ENCODE results near the gene CXCR6. TPM values are rescaled to one million over a fixed set of nuclear protein-coding genes. Genes with fewer than 3 reads are reported as not detected.

Gene CXCR6
- polyA plus RNA-seq (2013, experiment 1 of 2): not detected
- not detected for polyA plus RNA-seq (2013, experiment 2 of 2)

DNA sequence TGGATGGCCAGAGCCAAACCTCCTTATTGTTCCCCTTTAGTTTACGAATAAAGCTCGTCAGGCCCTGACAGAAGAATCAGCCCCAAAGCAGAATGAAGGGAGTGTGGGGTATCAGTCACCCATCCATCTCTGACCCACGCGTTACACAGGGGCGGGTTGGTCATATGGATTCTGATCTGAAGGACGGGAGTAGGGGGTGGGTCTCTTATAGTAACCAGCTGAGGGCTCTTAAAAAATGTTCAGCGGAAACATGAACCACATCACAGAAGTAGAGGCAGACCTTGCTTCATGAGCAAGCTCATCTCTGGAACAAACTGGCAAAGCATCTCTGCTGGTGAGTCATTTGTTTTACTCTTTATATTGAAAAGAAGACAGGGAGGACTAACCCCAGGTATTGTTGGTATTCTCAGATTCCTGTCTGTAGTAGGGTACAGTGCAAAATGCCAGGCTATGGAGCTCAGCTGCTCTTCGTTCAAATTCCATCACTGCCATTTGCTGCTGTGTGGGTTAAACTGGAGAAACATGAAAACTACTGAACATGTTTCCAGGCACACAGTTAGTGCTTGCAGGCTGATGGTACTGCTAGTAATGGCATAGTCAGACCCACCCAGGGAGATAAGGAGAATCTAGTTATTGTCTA, at the start of gene CXCR6:
Gene CXCR6, plus strand, starts transcription at position 258 of the 640 bp plus-strand sequence. CDS start 3,018 bp downstream, outside the sequence.
- peaks cover 32% of the 10 kb centered on the region for H3K36me3 ChIP-seq (ENCODE audit: insufficient read depth, low read length)
- H3K27ac ChIP-seq (ENCODE audit: low read depth, low read length): no peak within 1 kb of the TSS
- WGBS: 94% methylated on average over 8 of the region's 8 CpGs

DNA sequence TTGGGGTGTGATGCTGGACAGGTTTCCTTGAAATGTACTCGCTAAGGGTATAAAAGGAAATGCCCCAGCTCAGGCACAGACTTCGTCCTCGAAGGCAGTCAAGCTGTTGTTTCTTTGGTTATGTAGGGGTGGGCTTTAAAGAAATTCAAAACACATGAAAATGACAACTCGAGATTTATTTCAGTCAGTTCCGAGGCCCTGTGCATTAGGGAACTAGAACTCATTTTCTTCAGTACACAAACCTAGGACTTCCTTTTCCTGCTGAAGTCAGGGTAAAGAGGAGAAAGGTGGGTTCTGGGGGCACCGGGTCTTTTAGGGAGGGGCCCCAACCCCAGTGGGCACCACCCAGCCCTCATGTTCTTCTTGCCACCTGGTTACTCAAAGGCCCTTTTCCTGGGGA, 49.2 kb upstream of the CXCR6 start:
- Histone ChIP-seq H3K27me3 (ENCODE audit: insufficient read depth, low read length) (no peaks in the 10 kb centered on the region), H3K4me1 (ENCODE audit: insufficient read depth, low read length) (no peaks in the 10 kb centered on the region), H3K9me3 (ENCODE audit: insufficient read depth, low read depth, low read length) (no peaks in the 10 kb centered on the region), H3K4me3 (ENCODE audit: low read length) (no peak overlapping the region), H3K36me3 (ENCODE audit: insufficient read depth, low read length) (no peaks in the 10 kb centered on the region), H3K27ac (ENCODE audit: low read depth, low read length) (no peak overlapping the region), H3K9ac (ENCODE audit: low read depth, low read length) (no peak overlapping the region)
- WGBS: 95% methylated on average over 6 of the region's 6 CpGs

More for the DNA sequence above, at the start of gene CXCR6:
- Histone ChIP-seq H3K9ac (ENCODE audit: low read depth, low read length) (no peak within 1 kb of the TSS), H3K4me3 (ENCODE audit: low read length) (no peak within 1 kb of the TSS), H3K27me3 (ENCODE audit: insufficient read depth, low read length) (no peaks in the 10 kb centered on the region), H3K4me1 (ENCODE audit: insufficient read depth, low read length) (peaks cover 8% of the 10 kb centered on the region; the same call in 1 of the 2 replicates), H3K9me3 (ENCODE audit: insufficient read depth, low read depth, low read length) (no peaks in the 10 kb centered on the region)

DNA sequence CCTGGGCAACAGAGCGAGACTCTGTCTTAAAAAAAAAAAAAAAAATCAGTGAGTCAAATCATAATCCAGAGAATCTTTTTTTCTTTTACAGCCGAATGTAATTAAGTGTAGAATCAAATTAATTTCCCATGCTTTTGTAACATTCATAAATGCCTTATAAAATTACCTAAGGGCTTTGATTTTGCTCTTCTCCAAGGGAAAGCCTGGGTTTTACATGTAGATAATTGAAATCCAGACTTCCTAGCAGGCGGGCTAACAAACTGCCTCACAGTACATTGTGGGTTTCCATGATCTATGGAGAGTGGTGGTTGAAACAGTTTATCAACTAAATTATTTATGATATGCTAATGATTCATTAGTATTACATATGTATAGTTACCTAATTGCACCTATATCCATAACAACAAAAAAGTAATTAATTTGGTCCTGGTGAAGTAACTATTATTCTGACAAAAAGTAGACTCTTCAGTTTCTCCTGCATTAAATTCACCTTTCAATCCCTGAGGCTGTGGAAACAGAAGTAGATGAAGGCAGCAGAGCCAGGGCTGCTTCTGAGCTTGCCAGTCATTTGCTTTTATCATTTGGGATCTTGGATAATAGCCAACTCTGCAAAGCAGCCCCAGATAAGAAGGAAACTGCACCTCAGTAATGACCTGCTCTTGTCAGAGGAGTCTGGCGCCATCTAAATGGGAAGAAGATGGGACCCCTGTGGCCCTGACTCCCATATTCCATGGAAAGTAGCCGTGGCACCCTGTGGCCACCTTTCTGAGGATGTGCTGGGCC, 47.4 kb upstream of the CXCR6 start:
- H3K36me3 ChIP-seq (ENCODE audit: insufficient read depth, low read length): no peaks in the 10 kb centered on the region
- no peaks in the 10 kb centered on the region for H3K4me1 ChIP-seq (ENCODE audit: insufficient read depth, low read length)
- no peak overlapping the region for H3K27ac ChIP-seq (ENCODE audit: low read depth, low read length)
- H3K9ac ChIP-seq (ENCODE audit: low read depth, low read length): no peak overlapping the region
- H3K4me3 ChIP-seq (ENCODE audit: low read length): no peak overlapping the region
- H3K9me3 ChIP-seq (ENCODE audit: insufficient read depth, low read depth, low read length): no peaks in the 10 kb centered on the region
- 95% methylated on average over 3 of the region's 5 CpGs for WGBS
- H3K27me3 ChIP-seq (ENCODE audit: insufficient read depth, low read length): no peaks in the 10 kb centered on the region

DNA sequence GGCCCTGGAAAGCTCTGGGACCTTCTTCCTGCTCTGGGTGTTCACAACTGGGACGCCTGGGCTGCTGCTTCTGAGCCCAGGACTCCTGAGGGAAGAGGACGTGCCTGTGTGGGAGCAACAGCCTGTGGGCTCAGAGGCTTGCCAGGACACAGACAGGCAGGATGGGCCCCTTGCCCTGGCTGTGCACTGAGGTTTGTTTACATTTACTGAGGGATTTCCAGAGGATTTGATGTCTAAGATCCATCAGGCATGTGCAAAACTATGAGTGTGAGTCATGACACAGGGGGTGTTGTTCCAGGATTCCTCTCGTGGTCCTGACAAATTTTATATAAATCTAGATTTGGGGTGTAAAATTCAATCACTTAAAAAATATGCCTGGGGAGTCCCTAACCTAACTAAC, 46.3 kb upstream of the CXCR6 start:
- no peak overlapping the region for H3K4me3 ChIP-seq (ENCODE audit: low read length)
- H3K9ac ChIP-seq (ENCODE audit: low read depth, low read length): no peak overlapping the region
- no peaks in the 10 kb centered on the region for H3K36me3 ChIP-seq (ENCODE audit: insufficient read depth, low read length)
- 88% methylated on average over 3 of the region's 3 CpGs for WGBS
- H3K27ac ChIP-seq (ENCODE audit: low read depth, low read length): no peak overlapping the region
- no peaks in the 10 kb centered on the region for H3K27me3 ChIP-seq (ENCODE audit: insufficient read depth, low read length)
- H3K9me3 ChIP-seq (ENCODE audit: insufficient read depth, low read depth, low read length): no peaks in the 10 kb centered on the region
- H3K4me1 ChIP-seq (ENCODE audit: insufficient read depth, low read length): no peaks in the 10 kb centered on the region

DNA sequence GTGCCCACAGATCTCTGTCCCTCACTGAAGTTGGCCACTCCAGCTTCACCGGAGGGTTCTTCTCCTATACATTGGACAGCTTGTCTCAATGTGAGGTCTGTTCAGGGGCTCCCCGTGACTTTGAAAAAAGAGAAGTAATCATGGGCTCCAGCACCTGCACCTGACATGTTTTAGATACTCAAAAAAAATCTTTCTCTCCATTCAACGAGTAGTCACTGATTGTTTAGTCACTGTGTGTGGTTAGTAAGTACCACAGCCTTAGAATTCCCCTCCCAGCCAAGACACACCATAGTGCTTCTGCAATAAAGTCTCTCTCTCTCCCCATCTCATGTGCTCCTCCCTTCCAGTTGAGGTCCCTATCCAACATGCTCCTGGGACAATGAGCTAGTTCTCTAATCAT, 38.3 kb upstream of the CXCR6 start:
- no peak overlapping the region for H3K27ac ChIP-seq (ENCODE audit: low read depth, low read length)
- no peaks in the 10 kb centered on the region for H3K27me3 ChIP-seq (ENCODE audit: insufficient read depth, low read length)
- H3K4me3 ChIP-seq (ENCODE audit: low read length): no peak overlapping the region
- no peaks in the 10 kb centered on the region for H3K36me3 ChIP-seq (ENCODE audit: insufficient read depth, low read length)
- WGBS: 91% methylated on average over 2 of the region's 3 CpGs
- no peaks in the 10 kb centered on the region for H3K9me3 ChIP-seq (ENCODE audit: insufficient read depth, low read depth, low read length)
- H3K4me1 ChIP-seq (ENCODE audit: insufficient read depth, low read length): no peaks in the 10 kb centered on the region
- H3K9ac ChIP-seq (ENCODE audit: low read depth, low read length): no peak overlapping the region

DNA sequence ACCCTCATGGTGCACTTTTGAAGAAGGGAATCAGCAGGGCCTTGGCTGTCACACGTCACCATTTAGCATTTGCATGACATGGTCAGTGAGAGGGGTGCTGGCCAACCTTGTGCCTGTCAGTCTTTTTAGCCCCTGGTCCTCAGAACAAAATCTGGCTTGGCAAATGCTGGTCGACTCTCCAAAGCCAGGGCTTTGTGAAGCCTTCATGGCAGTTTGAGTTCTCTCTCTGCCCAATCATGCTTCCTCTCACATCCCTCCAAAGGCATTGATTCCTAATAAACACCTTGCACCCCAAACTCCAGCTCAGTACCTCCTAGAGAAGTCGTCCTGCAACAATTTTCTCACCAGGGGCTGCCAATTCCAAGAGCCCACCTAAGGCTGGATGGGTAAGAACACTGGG, 37.5 kb upstream of the CXCR6 start:
- no peak overlapping the region for H3K27ac ChIP-seq (ENCODE audit: low read depth, low read length)

DNA sequence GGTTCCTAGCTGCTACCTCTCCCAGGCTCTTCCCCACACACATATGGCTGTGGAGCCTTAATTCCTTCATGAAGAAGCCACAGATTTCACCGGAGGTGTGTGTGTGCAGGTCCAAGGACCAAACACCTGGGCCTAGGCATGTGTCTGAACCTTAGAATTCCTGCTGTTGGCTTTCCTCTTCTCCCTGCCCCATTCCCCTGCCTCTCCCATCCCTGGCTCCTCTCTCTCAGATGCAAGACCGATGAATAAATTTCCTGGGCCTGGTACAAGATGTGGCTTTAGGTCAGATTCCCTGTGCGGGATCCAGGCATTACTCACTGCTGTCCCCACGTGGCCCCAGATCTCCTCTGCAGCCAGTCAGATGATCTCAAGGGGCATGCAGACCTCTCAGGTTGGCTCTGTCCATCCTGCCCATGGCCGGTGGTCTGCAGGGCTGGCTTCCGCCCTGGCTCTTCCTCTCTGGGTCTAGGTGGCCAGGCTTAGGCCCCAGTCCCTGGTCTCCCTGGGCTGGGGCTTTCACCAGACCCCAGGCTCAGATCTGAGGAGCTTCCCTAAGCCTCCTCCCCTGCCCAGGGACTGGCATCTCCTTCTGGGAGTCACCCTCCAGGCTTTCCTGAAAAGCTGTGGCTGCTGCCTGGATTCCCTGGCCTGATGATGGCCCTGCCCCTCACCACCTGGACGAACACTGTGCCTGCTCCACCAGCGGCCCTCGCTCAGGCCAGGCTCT, 36.4 kb upstream of the CXCR6 start:
- no peak overlapping the region for H3K9ac ChIP-seq (ENCODE audit: low read depth, low read length)
- H3K4me1 ChIP-seq (ENCODE audit: insufficient read depth, low read length): no peaks in the 10 kb centered on the region

More for the DNA sequence above, 37.5 kb upstream of the CXCR6 start:
- Histone ChIP-seq H3K9me3 (ENCODE audit: insufficient read depth, low read depth, low read length) (no peaks in the 10 kb centered on the region), H3K27me3 (ENCODE audit: insufficient read depth, low read length) (no peaks in the 10 kb centered on the region), H3K4me3 (ENCODE audit: low read length) (no peak overlapping the region), H3K9ac (ENCODE audit: low read depth, low read length) (no peak overlapping the region), H3K36me3 (ENCODE audit: insufficient read depth, low read length) (no peaks in the 10 kb centered on the region), H3K4me1 (ENCODE audit: insufficient read depth, low read length) (no peaks in the 10 kb centered on the region)
- WGBS: 79% methylated on average over 3 of the region's 3 CpGs

DNA sequence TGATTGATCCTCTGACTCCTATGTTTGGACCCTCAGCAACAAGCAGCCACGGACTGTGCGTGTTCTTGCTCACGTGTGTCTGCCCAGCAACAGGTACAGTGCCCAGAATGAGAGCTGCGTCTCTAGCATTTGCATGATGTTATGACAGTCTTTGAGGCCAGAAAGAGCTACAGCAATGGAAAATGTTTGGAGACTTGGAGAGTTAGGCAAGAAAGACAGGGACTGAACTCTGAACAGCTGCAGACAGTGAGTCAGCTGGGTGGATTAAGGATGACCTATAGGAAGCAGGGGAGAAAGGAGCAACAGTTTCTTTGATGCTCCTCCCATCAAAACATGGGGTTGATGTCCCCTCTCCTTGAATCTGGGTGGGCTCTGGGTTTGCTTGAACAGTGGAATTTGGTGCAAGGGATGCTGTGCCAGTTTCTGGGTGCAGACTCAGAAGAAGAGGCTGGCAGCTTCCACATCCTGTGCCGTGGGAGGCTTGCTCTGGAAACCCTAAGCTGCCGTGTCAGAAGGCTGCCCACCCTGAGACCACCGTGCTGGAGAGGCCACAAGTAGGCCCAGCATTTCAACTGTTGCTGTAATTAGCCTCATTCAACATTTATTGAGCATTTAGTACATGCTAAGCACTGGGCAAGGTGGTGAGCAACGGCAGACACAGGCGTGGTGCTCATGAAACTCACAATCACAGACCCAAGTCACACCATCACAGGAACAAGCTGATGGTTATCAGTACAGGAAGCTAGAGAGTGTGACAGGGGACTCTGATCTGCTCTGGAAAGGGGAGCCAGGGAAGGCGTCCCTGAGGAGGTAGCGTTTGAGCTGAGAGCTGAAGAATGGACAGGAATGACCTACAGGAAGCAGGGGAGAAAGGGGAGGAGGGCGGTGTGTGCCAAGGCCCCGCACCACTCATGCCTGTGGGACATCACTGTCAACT, 35.2 kb upstream of the CXCR6 start:
- Histone ChIP-seq H3K27me3 (ENCODE audit: insufficient read depth, low read length) (no peaks in the 10 kb centered on the region), H3K27ac (ENCODE audit: low read depth, low read length) (no peak overlapping the region), H3K36me3 (ENCODE audit: insufficient read depth, low read length) (no peaks in the 10 kb centered on the region), H3K4me3 (ENCODE audit: low read length) (no peak overlapping the region), H3K9me3 (ENCODE audit: insufficient read depth, low read depth, low read length) (no peaks in the 10 kb centered on the region), H3K4me1 (ENCODE audit: insufficient read depth, low read length) (no peaks in the 10 kb centered on the region), H3K9ac (ENCODE audit: low read depth, low read length) (no peak overlapping the region)
- WGBS: 92% methylated on average over 13 of the region's 13 CpGs

More for the DNA sequence above, 36.4 kb upstream of the CXCR6 start:
- Histone ChIP-seq H3K4me3 (ENCODE audit: low read length) (no peak overlapping the region), H3K9me3 (ENCODE audit: insufficient read depth, low read depth, low read length) (no peaks in the 10 kb centered on the region), H3K27me3 (ENCODE audit: insufficient read depth, low read length) (no peaks in the 10 kb centered on the region), H3K36me3 (ENCODE audit: insufficient read depth, low read length) (no peaks in the 10 kb centered on the region), H3K27ac (ENCODE audit: low read depth, low read length) (no peak overlapping the region)
- WGBS: 73% methylated on average over 9 of the region's 9 CpGs

DNA sequence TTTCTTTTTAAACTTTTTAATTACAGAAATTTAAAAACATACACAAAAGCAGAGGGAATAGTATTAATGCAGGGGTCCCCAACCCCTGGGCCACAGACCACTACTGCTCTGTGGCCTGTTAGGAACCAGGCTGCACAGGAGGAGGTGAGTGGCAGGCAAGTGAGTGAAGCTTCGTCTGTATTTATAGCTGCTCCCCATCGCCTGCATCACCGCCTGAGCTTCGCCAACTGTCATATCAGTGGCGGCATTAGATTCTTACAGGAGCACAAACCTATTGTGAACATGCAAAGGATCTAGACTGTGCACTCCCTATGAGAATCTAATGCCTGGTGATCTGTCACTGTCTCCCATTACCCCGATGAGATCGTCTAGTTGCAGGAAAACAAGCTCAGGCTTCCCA, 34.5 kb upstream of the CXCR6 start:
- no peak overlapping the region for H3K4me3 ChIP-seq (ENCODE audit: low read length)
- H3K9ac ChIP-seq (ENCODE audit: low read depth, low read length): no peak overlapping the region
- H3K27ac ChIP-seq (ENCODE audit: low read depth, low read length): no peak overlapping the region
- 92% methylated on average over 7 of the region's 7 CpGs for WGBS
- H3K4me1 ChIP-seq (ENCODE audit: insufficient read depth, low read length): no peaks in the 10 kb centered on the region
- H3K9me3 ChIP-seq (ENCODE audit: insufficient read depth, low read depth, low read length): no peaks in the 10 kb centered on the region
- no peaks in the 10 kb centered on the region for H3K36me3 ChIP-seq (ENCODE audit: insufficient read depth, low read length)
- H3K27me3 ChIP-seq (ENCODE audit: insufficient read depth, low read length): no peaks in the 10 kb centered on the region

DNA sequence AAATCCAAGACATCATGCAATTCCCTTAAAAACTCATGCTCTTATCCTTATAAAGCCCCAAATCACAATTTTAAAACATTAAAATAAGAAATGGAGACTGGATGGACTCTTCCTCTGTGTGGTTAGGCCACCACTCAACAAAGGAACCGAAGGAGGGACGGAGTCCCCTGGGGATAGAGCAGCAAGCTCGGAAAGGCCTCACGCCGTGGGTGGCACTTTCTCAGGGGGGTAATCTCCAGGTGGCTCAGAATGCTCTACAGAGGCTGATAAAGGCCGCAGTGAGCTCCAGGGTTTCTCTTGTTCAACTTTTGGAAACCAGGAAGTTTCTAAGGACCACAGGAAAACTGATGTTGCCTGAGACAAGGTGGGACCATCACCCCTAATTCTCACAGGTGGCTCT, 33.7 kb upstream of the CXCR6 start:
- Histone ChIP-seq H3K27ac (ENCODE audit: low read depth, low read length) (no peak overlapping the region), H3K4me3 (ENCODE audit: low read length) (no peak overlapping the region), H3K9me3 (ENCODE audit: insufficient read depth, low read depth, low read length) (no peaks in the 10 kb centered on the region), H3K4me1 (ENCODE audit: insufficient read depth, low read length) (no peaks in the 10 kb centered on the region), H3K36me3 (ENCODE audit: insufficient read depth, low read length) (no peaks in the 10 kb centered on the region), H3K9ac (ENCODE audit: low read depth, low read length) (no peak overlapping the region), H3K27me3 (ENCODE audit: insufficient read depth, low read length) (no peaks in the 10 kb centered on the region)
- WGBS: 85% methylated on average over 6 of the region's 6 CpGs
